ENCODE data around the gene CREBBP. TPM values are rescaled to one million over a fixed set of nuclear protein-coding genes. Genes with fewer than 3 reads are reported as not detected.

The CREBBP gene
- polyA plus RNA-seq, 1 of the 3 experiments (the other 2 are of a cell fraction): 5.7 TPM

GRCh38 chr16:3810198-3810664 is 70.3 kb downstream of the CREBBP start (continued):
- TF ChIP-seq, protein P1, sequence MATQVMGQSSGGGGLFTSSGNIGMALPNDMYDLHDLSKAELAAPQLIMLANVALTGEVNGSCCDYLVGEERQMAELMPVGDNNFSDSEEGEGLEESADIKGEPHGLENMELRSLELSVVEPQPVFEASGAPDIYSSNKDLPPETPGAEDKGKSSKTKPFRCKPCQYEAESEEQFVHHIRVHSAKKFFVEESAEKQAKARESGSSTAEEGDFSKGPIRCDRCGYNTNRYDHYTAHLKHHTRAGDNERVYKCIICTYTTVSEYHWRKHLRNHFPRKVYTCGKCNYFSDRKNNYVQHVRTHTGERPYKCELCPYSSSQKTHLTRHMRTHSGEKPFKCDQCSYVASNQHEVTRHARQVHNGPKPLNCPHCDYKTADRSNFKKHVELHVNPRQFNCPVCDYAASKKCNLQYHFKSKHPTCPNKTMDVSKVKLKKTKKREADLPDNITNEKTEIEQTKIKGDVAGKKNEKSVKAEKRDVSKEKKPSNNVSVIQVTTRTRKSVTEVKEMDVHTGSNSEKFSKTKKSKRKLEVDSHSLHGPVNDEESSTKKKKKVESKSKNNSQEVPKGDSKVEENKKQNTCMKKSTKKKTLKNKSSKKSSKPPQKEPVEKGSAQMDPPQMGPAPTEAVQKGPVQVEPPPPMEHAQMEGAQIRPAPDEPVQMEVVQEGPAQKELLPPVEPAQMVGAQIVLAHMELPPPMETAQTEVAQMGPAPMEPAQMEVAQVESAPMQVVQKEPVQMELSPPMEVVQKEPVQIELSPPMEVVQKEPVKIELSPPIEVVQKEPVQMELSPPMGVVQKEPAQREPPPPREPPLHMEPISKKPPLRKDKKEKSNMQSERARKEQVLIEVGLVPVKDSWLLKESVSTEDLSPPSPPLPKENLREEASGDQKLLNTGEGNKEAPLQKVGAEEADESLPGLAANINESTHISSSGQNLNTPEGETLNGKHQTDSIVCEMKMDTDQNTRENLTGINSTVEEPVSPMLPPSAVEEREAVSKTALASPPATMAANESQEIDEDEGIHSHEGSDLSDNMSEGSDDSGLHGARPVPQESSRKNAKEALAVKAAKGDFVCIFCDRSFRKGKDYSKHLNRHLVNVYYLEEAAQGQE (IDR thresholded peaks at IDR 0.05; ENCODE audit: low read depth, low read length): no peak
- TF ChIP-seq, protein P2, sequence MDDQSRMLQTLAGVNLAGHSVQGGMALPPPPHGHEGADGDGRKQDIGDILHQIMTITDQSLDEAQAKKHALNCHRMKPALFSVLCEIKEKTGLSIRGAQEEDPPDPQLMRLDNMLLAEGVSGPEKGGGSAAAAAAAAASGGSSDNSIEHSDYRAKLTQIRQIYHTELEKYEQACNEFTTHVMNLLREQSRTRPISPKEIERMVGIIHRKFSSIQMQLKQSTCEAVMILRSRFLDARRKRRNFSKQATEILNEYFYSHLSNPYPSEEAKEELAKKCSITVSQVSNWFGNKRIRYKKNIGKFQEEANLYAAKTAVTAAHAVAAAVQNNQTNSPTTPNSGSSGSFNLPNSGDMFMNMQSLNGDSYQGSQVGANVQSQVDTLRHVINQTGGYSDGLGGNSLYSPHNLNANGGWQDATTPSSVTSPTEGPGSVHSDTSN (IDR thresholded peaks at IDR 0.05): no peak
- no peak for TF ChIP-seq RFX5 (IDR thresholded peaks at IDR 0.05; ENCODE audit: low read length)

GRCh38 chr16:3808308-3809063 is 72.0 kb downstream of the CREBBP start:
- H3K4me2 ChIP-seq: no peak overlapping the region
- WGBS (ENCODE audit: low lambda C conversion rate): 97% methylated on average over 8 of the region's 9 CpGs
- no peaks in the 10 kb centered on the region for H3K27me3 ChIP-seq (ENCODE audit: insufficient read depth)
- no peaks in the 10 kb centered on the region for H3K9me3 ChIP-seq
- no peaks in the 10 kb centered on the region for H3K9me2 ChIP-seq
- peaks cover 8 to 14% of the 10 kb centered on the region in 2 experiments for H3K36me3 ChIP-seq (replicated peaks in 1 of 2; ENCODE audit: control insufficient read depth in 1 of 2, insufficient read depth in 2 of 2, low read length in 1 of 2)
- peaks cover 93% of the 10 kb centered on the region for H3K79me2 ChIP-seq (ENCODE audit: insufficient read depth)
- no peaks in the 10 kb centered on the region; a peak in 1 of 4 replicates for H3K4me1 ChIP-seq (ENCODE audit: control insufficient read depth in 1 of 2, insufficient read depth in 2 of 2, low read depth in 1 of 2, low read length in 1 of 2)
- H3K9ac ChIP-seq: no peak overlapping the region
- CTCF ChIA-PET: interaction anchor here (0.7 kb wide), 1 partner anchor 20 kb away, joined by 4 read pairs; no protein-coding TSS in a partner anchor
- H4K20me1 ChIP-seq (ENCODE audit: insufficient read depth): peaks cover 100% of the 10 kb centered on the region
- no peak overlapping the region for H3K4me3 ChIP-seq (ENCODE audit: low read depth in 2 of 2, low read length in 1 of 2)
- POLR2A ChIA-PET: no interaction called here
- no peaks in the 10 kb centered on the region for H3F3A ChIP-seq (replicated peaks; ENCODE audit: insufficient read depth)
- no peak overlapping the region for H3K27ac ChIP-seq (ENCODE audit: low read depth in 2 of 2, low read length in 1 of 2)
- no peak overlapping the region for H2AFZ ChIP-seq (ENCODE audit: low read depth)
- DNase-seq: no peak
- no peak for TF ChIP-seq SMC3 (IDR thresholded peaks at IDR 0.05; ENCODE audit: low read depth, low read length)
- TF ChIP-seq, protein P3, sequence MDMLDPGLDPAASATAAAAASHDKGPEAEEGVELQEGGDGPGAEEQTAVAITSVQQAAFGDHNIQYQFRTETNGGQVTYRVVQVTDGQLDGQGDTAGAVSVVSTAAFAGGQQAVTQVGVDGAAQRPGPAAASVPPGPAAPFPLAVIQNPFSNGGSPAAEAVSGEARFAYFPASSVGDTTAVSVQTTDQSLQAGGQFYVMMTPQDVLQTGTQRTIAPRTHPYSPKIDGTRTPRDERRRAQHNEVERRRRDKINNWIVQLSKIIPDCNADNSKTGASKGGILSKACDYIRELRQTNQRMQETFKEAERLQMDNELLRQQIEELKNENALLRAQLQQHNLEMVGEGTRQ (IDR thresholded peaks at IDR 0.05; ENCODE audit: borderline replicate concordance, low read depth, low read length): no peak
- TF ChIP-seq, protein P1 (IDR thresholded peaks at IDR 0.05; ENCODE audit: low read depth, low read length): no peak
- no peak for TF ChIP-seq FOSL2 (IDR thresholded peaks at IDR 0.05; ENCODE audit: borderline replicate concordance, low read depth)
- TF ChIP-seq, protein P4, sequence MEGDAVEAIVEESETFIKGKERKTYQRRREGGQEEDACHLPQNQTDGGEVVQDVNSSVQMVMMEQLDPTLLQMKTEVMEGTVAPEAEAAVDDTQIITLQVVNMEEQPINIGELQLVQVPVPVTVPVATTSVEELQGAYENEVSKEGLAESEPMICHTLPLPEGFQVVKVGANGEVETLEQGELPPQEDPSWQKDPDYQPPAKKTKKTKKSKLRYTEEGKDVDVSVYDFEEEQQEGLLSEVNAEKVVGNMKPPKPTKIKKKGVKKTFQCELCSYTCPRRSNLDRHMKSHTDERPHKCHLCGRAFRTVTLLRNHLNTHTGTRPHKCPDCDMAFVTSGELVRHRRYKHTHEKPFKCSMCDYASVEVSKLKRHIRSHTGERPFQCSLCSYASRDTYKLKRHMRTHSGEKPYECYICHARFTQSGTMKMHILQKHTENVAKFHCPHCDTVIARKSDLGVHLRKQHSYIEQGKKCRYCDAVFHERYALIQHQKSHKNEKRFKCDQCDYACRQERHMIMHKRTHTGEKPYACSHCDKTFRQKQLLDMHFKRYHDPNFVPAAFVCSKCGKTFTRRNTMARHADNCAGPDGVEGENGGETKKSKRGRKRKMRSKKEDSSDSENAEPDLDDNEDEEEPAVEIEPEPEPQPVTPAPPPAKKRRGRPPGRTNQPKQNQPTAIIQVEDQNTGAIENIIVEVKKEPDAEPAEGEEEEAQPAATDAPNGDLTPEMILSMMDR (IDR thresholded peaks at IDR 0.05): no peak
- TF ChIP-seq RCOR1 (IDR thresholded peaks at IDR 0.05; ENCODE audit: low read length): no peak
